Measurements from ENCODE around the gene CBLC.

CBLC gene

GRCh38 chr19:44746946-44747738 lies 30.5 kb upstream of the CBLC start:
- DNase-seq: peak; percentile 97

DNA sequence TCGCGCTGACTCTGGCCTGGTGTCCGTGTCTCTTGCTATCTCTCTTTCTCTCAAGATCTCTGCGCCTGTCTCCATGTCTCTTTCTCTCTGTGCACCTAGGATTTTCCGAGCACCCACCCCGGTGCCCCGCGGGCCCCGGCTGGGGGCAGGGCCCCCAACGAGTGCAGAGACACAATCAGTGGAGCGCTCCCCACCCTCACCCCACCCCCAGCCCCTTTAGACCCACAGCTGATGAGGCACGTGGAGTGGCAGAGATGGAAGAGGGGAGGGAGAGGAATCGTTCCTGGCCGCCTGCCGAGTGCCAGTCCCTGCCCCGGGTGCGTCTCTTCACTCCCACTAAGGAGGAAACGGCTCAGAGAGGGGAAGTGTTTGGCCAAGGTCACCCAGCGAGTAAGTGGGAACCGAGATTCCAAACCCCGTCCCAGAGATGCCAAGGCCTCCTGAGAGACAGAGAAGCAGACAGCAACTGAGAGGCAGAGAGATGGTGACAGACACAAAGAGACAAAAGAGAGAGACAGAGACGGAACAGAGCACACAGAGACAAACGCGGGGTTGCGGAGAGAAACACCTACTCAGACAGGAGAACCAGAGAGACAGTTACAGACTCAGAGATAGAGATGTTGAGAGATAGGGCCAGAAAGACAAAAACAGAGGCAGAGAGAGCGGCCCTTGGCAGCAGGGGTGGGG lies 29.8 kb upstream of the CBLC start:
- peak; percentile 56 for DNase-seq

DNA sequence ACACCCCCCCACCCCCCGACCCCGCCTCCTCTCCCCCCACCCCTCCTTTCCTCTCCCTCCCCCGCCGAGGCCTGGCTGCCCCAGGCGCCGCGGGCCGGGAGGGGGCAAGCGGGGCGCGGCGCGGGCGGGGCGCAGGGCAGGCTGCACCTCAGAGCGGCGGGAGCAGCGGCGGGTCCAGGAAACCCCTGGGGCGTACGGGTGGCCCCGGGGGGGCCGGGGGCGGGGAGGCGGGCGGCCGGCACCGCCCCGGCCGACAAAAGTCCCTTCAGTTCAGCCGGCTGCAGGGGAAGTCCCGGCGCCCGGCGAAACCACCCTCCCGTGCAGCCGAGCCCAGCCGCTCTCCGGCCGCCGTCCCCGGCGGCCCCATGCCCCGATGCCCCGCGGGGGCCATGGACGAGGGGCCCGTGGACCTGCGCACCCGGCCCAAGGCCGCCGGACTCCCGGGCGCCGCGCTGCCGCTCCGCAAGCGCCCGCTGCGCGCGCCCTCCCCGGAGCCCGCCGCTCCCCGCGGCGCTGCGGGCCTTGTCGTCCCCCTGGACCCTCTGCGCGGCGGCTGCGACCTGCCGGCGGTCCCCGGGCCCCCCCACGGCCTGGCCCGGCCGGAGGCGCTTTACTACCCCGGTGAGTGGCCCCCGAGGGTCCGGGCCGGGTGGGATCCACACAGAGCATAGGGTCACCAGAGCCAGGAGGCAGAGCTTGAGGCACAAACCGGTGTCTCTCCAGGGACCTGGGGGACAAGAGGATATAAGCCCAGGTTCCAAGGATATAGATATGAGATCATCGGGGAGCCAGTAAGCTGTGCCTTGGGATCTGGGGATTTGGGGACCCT lies 29.1 kb upstream of the CBLC start, which contains the start of gene BCL3:
TSS of gene BCL3 (plus strand) at position 283 of the 829 bp plus-strand sequence. CDS start at position 366, 83 bp downstream.
- peak; percentile 74 for DNase-seq

- DNase-seq: no peak
These were observed 28.4 kb upstream of the CBLC start for GRCh38 chr19:44749292-44749691.

DNA sequence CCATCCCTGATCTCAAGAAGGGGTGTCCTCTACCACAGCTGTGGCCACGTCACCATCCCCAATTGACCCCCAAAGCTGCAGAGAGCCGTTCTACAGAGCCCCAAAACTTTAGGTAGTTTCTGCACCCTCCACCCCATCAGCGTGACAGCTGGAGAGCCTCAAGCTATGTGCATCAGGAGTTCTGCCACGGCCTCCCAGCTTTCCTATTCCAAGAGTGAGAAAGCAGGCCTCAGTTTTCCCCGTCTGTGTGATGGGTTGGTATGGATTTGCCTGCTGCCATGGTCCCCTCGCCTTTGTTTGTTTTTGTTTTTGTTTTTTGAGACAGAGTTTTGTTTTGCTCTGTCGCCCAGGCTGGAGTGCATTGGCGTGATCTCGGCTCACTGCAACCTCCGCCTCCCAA lies 27.7 kb upstream of the CBLC start:
- no peak for DNase-seq

DNA sequence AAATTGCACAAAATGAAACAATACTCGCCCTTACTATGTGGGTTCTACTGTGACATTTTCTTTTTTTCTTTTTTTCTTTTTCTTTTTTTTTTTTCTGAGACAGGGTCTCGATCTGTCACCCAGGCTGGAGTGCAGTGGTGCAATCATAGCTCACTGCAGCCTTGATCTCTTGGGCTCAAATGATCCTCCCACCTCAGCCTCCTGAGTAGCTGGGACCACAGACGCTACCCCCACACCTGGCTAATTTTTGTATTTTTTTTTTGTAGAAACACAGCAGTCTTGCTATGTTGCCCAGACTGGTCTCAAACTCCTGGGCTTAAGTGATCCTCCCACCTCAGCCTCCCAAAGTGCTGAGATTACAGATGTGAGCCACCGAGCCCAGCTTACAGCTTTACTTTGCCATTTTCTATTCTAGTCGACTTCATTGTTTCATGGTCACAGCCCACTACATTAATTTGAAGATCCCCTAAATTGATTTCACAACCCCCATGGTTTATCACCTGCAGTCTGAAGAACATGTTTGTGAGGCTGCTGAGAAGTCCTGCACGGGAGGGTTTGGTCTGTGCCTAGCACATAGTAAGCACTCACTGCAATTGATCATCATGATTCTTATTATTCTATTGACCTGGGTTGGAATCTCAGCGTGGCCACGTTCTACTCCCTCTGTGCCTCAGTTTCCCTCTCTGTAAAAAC lies 25.4 kb upstream of the CBLC start:
- DNase-seq: no peak

GRCh38 chr19:44752816-44753625 lies 24.7 kb upstream of the CBLC start:
- DNase-seq: peak; percentile 96

GRCh38 chr19:44753626-44753931 lies 24.1 kb upstream of the CBLC start:
- no peak for DNase-seq

- DNase-seq: peak; percentile 93
These were observed 23.5 kb upstream of the CBLC start for GRCh38 chr19:44753932-44754749.

DNA sequence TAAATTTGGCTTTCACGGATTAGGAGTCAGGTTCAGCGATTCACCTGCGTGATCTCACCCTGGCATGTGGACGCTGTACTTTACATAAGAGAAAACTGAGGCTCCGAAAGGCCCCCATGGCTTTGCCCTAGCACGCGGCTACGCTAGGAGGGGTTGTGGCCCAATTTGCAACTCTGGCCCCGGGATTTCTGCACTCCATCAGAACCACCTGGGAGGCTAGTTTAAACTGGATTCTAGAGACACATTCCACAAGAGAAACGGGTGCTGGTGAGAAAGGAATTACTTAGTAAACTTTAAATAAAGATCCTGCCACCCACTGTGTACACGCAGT lies 23.0 kb upstream of the CBLC start:
- no peak for DNase-seq

- no peak for DNase-seq
These were observed 22.5 kb upstream of the CBLC start for GRCh38 chr19:44755219-44755618.

DNA sequence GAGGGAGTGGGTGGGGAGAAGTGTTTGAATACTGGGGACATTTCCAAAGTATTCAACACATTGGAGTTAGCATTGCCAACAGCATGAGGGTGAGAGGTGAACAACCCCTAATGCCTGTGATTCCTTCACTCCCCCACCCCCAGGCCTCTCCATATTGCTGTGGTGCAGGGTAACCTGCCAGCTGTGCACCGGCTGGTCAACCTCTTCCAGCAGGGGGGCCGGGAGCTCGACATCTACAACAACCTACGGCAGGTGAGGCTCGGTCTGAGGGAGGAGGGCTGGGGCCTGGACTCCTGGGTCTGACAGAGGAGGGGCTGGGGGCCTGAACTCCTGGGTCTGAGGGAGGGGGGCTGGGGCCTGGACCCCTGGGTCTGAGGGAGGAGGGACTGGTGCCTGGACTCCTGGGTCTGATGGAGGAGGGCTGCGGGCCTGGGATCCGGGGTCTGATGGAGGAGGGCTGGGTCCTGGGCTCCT lies 21.6 kb upstream of the CBLC start:
- no peak for DNase-seq

DNA sequence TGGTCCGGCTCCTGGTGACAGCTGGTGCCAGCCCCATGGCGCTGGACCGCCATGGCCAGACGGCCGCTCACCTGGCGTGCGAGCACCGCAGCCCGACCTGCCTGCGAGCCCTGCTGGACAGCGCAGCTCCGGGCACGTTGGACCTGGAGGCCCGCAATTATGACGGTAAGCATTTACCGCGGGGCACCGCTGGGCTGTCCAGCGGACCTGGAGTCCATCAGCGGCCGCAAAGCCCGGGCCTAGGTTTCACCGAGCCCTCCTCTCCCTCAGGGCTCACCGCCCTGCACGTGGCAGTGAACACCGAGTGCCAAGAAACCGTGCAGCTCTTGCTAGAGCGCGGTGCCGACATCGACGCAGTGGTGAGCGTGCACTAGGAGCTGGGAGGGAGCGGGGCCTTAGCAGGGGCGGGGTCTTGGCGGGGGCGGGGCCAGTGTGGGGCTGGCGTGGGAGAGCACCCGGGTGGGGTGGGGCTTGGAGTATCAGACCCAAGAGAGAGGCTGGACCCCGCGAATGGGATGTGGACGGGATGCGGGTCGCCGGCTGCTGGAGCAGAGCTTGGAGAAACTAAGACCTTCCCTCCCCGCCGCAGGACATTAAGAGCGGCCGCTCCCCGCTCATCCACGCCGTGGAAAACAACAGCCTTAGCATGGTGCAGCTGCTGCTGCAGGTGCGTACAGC lies 20.5 kb upstream of the CBLC start:
- DNase-seq: no peak

DNA sequence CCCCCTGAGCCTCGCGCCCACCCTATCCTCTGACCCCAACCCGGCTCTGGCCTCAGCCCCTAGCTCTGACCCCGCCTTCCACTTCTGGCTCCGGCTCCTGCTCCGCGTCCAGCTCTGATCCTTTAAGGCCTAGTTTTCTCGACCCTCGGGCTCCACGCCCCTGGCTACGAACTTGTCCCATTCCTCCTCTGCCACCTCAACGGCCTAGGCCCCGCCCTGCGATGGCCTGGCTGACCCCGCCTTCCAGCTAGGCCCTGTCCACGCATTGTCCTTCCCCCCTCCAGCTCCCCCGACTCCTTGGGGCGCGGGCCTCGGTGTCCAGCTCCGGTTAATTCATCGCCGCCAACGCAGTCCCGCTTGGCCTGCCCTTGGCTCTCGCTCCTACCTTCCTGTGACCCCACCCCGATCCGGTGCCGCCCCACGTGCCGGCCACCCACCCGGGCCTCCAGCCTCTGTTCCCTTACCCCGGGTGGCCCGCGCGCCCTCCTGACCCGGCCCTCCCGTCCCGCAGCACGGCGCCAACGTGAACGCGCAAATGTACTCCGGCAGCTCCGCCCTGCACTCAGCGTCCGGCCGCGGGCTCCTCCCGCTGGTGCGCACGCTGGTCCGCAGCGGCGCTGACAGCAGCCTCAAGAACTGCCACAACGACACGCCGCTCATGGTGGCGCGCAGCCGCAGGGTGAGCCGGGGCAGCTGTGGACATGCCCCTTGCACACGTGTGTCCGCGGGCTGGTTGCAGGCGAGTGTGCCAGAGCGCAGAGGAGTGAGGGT lies 19.8 kb upstream of the CBLC start:
- no peak for DNase-seq

GRCh38 chr19:44758596-44758995 lies 19.1 kb upstream of the CBLC start:
- DNase-seq: no peak

DNA sequence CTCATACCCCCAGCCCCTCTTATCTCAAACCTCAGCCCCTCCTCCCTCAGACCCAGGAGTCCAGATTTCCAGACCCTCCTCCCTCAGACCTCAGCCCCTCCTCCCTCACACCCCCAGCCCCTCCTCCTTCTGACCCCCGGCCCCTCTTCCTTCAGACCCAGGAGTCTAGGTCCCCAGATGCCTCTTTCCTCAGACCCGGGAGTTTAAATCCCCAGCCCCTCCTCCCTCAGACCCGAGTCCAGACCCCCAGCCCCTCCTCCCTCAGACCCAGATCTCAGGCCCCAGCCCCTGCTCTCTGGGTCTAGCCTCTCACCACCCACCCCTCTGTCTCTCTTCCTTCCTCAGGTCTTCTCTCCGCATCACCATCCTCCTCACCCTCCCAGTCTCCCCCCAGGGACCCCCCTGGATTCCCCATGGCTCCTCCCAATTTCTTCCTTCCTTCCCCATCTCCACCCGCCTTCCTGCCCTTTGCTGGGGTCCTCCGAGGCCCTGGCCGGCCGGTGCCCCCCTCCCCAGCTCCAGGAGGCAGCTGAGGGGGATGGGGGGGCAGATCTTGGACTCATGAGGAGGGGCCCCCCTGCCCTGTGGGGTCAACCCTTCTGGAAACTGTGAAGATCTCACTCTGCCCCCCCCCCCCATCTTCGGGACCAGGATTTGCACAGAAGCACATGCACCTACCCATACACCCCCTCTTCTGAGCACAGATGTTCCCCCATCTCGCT lies 18.4 kb upstream of the CBLC start:
- DNase-seq: no peak

DNA sequence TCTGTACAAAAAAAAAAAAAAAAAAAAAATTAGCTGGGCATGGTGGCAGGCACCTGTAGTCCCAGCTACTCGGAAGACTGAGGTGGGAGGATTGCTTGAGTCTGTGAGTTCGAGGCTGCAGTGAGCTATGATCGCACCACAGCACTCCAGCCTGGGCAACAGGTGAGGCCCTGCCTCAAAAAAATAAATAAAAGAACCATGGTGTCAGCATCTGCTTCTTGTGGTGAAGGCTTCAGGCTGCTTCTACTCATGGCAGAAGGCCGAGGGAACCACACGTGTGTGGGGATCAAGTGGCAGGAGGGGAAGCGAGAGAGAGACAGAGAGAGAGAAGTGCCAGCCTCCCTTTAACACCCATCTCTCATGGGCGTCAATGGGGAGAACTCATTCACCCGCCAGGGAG lies 15.7 kb upstream of the CBLC start:
- no peak for DNase-seq

DNA sequence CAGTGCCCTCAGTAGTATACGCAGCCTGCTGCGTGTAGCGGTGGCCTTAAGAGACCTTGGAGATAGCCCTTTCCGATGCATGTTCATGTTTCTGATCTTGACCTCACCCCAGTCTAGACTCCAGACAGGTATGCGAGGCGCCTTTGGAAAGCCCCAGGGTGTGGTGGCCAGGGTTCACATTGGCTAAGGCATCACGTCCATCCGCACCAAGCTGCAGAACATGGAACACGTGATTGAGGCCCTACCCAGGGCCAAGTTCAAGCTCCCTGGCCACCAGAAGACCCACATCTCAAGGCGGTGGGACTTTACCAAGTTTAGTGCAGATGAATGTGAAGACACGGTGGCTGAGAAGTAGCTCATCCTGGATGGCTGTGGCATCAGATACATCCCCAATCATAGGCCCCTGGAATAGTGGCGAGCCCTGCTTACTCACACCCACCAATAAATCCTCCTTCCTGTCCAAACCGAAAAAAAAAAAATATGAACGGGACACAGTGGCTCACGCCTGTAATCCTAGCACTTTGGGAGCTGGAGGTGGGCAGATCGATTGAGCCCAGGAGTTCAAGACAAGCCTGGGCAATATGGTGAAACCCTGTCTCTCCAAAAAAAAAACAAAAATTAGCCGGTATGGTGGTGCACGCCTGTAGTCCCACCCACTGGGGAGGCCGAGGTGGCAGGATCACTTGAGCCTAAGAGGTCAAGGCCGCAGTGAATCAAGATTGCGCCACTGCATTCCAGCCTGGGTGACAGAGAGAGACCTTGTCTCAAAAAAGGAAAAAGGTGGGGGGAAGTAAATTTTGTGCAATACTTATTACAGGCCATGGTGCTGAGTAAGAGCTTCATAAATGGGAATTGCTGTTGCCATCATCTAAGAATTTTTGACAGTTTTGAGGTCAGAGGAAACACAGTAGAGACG lies 12.4 kb upstream of the CBLC start:
- no peak for DNase-seq
